Germinal center (tissue), 1 donor: ENCODE data around the gene ADAM15.

ENCODE experiments used
- DNase-seq: peaks from one replicate; pipeline ENCODE4 v3.0.0; 2012; ENCODE audit warnings: mixed read lengths, low spot score

The ADAM15 gene

DNA sequence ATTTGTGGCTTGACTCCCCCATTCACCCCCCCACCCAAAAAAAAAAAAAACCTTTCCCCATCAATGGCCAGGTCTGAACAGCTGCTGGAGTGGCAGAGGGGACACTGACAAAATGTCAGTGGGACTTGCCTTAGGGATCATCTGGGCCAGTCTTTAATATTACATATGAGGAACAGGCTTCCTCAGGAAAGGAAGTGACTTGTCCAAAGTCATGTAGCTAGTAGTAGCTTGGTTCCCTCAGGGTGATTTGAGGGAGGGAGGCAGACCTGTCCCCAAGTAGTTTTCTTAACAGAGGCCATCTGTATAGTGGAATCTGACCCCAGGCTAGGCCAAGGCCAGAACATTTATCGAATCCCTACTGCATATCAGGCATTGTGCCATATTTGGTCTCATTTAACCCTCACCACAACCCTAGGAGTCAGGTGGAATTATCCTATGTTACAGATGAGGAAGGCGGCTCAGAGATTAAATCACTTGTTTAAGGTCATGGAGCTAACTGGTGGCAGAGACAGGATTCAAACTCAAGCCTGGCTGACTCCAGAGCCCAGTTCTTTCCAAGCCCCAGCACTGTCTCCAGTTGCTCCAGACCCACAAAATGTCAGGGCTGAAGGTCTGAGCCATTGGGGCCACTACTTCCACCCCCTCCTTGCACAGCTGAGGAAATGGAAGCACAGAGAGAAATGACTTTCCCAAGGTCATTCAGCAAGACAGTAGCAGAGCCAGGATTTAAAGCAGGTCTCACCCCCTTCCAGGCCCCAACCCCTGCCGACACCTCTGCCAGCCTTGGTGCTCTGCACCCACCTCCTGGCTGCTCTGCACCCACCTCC lies 38.1 kb upstream of the ADAM15 start:
- no peak for DNase-seq

DNA sequence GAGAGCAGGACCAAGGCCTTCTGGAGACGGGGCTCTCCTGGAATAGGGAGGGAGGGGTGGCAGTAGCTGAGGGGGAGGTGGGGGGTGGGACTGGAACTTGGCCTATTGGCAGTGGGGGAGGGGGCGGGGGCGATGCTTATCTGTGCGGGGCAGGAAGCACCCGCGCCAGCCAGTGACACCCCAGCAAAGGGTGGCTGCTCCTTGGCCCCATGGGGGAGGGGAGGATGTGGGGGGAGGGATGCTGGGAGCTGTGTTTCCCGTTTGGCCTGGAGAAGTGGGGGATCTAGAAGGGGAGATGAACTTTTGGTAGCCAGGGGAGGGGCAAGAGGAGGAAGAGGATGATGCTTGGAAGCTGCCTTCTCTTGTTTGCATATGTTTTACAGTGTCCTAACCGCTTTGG lies 37.5 kb upstream of the ADAM15 start:
- DNase-seq, result no peak

DNA sequence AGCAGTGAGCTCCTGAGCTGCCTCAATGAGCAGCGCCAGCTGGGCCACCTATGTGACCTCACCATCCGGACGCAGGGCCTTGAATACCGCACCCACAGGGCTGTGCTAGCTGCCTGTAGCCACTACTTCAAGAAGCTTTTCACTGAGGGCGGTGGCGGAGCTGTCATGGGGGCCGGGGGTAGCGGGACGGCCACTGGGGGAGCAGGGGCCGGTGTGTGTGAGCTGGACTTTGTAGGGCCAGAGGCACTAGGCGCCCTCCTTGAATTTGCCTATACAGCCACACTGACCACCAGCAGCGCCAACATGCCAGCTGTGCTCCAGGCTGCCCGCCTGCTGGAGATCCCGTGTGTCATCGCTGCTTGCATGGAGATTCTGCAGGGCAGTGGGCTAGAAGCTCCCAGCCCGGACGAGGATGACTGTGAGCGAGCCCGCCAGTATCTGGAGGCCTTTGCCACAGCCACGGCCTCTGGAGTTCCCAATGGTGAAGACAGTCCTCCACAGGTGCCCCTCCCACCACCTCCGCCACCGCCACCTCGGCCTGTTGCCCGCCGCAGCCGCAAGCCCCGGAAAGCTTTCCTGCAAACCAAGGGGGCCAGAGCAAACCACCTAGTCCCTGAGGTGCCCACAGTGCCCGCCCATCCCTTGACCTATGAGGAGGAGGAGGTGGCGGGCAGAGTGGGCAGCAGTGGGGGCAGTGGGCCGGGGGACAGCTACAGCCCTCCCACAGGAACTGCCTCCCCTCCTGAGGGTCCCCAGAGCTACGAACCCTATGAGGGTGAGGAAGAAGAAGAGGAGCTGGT lies 36.2 kb upstream of the ADAM15 start:
- no peak for DNase-seq

DNA sequence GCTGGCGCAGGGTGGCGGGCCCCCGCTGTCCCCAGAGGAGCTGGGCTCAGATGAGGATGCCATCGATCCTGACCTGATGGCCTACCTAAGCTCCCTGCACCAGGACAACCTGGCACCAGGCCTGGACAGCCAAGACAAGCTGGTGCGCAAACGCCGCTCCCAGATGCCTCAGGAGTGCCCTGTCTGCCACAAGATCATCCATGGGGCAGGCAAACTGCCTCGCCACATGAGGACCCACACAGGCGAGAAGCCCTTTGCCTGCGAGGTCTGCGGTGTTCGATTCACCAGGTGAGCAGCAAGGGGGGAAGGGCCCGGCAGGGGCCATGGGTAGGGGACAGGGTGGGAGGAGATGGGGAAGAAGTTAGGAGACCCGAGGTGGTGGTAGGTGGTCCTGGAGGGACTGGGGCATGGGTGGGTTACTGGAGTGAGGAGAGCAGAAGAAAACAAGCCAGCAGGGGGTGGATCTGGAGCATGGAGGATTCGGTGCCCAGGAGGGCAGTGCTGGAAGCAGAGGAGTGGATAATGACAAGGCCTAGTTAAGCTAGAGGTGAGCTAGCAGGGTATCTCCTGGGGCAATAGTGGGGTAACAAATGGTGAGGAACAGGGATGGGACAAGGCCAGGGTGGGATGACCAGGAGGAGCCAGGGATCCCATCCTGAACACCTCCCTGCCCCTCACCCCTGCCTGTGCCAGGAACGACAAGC lies 35.4 kb upstream of the ADAM15 start:
- DNase-seq, result no peak

DNA sequence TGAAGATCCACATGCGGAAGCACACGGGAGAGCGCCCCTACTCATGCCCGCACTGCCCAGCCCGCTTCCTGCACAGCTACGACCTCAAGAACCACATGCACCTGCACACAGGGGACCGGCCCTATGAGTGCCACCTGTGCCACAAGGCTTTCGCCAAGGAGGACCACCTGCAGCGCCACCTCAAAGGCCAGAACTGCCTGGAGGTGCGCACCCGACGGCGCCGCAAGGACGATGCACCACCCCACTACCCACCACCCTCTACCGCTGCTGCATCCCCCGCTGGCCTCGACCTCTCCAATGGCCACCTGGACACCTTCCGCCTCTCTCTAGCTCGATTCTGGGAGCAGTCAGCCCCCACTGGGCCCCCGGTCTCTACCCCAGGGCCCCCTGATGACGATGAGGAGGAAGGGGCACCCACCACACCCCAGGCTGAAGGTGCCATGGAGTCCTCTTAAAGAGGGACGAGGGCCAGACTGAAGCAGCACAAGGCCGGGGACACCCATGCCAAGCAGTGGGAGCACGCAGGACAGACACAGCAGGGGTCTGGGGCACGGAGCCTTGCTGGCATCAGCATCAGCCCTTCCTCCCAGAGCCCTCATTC lies 34.8 kb upstream of the ADAM15 start:
- peak; percentile 63 for DNase-seq

DNA sequence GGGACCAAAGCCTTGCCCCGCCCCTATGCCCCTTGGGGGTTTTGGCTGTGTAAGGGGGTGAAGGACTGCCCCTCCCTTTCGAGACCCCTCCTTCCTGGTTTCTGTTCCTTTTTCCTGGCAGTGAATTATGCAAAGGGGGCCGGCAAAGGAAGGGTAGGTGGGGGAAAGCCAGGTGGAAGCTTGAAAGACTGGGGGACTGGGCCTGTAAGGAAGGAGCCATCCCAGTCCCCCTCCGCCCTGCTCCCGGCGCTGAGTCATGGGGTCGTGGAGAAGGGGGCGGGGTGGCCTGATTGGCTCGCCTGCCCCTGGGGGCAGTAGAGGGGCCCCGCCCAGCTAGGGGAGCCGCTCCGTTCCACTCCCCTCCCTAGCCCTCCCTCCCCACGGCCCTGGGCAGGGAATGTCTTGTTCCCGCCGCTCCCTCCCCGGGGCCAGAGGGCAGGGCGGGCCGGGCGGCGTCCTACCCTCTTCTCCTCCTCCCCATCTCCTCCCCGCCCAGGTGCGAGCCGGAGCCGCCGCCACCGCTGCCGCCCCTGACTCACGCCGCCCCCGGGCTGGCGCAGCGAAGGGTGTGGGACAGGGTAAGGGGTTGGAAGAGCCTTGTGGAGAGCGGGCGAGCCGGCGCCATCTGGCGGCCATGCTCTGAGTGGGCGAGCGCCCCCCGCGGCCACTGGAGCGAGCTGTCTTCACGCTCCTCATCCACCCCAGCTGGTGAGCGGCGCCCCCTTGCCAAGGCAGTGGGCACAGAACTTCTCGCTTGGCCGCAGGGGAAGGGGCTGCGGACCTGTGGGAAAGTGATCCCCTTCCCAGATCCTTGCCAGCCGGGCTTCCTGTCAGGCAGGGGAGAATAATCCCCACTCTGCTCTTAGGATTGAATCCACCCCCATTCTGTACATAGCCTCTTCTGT lies 33.8 kb upstream of the ADAM15 start:
- DNase-seq, result peak; percentile 84

DNA sequence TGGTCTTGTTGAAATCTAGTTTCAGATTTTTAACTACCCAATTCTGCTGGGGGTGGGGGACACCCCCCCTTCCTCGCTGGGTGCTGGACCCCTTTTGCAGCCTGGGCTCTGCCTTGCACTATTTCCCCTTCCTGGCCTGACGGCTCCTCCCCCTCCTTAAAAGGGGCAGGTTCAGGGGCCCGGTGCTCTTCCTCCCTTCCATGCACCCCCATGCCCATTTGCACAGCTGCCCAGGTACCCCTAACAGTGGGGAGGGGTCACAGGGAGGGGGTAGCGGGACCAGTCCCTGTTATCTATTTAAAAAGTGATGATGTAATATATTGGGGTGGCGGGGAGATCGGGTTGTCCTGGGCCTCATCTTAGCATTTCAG lies 33.2 kb upstream of the ADAM15 start:
- no peak for DNase-seq

DNA sequence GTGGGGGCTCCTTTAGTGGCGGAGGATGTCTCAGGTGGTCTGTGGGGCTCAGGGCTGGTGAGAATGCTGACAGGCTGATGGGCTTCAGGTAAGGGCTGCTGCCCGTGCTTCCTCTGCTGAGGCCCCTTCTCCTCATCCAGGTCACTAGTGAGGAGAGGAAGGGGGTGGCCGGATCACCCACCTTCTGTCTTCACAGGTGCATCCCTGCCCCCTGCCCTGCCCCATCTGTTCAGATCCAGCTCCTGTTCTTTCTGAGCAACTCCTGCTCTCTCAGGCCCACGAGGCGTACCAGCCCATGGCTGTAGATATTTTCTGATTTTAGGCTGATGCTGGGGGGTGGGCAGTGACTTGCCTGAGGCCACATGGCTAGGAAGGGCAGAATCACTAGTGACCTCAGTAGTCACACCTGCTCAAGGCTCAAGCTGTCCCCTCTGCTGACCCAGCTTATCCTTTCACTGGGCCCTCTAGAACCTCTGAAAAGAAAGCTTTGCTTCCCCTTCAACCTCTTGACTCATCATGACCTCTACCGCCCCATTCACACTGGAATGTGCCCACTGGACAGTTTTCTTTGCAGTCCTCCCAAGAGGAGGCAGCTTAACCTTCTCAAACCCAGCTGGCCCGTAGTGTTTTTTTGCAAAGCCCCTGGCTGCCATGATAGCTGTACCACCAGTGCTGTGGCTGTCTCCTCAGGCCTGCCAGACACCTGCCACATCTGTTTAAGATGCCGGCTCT lies 32.3 kb upstream of the ADAM15 start:
- no peak for DNase-seq

DNA sequence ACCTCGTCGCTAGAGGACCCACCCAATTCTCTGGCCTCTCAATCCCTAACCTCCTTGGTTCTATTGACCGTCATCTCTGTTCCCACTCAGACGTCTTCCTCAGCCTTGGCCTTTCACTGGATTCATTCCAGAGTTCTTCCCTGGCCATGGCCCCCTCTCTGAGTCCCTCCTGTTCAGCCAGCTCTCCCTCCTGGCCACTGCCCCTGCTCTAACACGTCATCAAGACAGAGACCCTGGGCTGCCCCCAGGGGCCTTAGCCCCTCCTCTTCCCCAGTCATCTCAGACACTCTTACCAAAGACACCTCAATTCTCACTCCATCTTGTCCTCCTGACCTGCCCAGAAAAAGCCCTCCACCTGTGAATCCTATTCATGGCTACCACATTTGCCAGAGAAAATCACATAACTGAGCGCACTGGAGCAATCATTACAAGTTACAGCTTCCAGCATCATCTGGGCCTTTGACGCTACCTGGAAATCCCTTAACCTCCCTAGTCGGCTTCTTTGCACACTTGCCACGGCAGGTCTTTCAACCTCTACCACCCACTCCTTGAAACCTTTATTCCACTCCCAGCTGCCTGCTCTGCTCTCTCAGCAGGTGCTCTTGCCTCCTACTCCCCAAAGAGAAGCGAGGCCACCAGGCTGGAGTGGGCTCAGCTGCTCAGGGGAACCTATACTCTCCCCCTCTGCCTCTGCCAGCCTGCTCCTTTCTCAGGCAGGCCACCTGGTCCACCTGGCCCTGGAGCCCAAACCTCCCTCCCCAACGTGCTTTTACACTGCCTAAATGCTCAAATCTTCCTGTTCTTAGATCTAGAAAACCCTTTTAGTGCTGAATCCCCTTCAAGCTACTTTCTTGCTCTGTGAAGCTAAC lies 31.5 kb upstream of the ADAM15 start:
- DNase-seq, result no peak

DNA sequence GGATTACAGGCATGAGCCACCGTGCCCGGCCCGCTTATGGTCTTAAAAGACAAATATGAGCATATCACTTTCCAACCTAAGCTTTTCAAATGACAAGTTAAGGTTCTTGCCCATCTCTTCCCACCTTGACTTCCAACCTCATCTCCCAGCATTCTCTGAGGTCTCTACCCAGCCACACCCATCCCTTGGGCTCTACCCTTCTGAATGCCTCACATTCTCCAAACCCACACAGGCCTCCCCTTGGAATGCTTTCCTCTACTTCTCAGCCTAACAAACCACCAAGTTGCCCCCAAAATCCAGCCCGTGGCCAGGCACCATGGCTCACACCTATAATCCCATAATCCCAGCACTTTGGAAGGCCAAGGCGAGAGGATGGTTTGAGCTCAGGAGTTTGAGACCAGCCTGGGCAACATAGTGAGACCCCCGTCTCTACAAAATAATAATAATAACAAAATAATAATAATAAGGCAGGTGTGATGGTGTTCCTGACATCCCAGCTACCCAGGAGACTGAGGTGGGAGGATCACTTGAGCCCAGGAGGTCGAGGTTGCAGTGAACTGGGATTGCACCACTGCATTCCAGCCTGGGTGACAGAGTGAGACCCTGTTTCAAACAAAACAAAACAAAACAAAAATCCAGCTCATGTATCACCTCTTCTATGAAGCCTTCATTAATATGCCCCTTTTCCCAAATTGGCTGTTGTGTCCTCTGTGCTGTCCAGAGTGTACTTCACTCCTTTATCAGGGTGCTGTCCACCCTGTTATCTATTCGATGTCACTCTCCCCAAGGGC lies 28.8 kb upstream of the ADAM15 start:
- no peak for DNase-seq

DNA sequence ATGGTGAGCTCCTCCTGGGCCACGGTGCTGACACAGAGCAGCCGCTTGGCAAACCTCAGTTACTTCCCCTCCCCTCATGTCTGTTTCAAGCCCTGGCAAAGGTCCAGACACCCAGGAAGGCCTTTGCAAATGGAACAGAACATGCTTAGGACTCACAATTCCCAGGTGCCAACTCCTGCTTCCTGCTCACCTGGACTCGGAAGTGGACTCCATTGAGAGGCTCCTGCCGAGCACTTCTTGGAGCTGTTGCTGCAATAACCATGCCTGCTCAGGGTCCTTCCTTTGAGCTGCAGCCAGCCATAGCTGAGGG lies 28.2 kb upstream of the ADAM15 start:
- no peak for DNase-seq

DNA sequence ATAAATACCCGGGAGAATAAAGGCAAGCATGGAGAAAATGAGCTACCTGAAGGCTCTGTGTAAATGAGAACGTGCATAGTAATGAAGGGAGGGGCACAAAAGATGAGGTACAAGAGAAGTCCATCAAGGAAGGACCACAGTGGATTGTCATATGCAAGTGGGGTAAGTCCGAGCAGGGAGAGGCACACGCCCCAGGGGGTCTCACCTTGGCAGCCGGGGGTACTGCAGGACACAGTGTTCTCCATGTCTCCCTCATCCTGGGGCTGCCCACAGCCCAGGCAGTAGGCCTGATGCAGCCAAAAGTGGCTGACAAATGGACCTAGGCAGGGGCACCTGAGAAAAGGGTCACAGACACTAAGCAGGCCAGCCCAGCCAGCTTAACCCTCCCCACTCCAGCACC lies 27.5 kb upstream of the ADAM15 start:
- DNase-seq, result no peak

DNA sequence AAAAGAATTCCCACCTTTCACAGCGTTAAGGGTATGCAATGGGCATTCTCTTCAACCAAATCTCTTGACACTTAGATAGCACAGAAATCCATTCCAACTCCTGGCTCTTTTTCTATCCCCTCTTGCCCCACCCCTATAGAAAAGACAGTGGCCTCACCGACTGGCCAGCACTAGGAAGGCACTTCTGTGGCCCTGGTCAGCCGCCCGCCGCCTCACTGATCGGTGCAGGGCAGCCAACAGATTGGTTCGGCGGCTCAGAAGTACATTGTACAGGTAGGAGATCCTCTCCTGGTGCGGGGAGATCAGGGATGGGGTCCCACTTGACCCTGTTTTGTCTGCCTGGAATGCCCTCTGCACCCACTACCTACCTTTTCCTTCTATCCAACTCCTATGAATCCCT lies 26.8 kb upstream of the ADAM15 start:
- DNase-seq, result no peak

DNA sequence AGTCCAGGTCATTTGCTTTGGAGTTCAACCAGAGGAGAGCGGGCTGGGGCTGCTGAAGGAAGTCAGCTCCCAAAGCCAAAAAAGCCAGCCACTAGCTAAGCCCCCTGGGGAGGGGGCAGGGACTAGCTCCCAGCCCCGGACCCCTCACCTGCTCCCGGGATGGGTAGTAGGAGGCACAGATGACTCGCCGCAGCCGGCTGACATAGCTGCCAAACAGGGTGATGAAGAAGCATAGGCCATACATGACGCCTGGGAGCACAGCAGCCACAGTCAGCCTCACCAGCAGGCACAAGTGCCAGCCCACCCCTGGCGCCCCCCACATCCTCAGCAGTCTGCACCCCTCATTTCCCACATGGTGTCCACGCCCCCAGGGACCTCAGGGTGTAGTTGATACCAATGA lies 25.0 kb upstream of the ADAM15 start:
- no peak for DNase-seq

DNA sequence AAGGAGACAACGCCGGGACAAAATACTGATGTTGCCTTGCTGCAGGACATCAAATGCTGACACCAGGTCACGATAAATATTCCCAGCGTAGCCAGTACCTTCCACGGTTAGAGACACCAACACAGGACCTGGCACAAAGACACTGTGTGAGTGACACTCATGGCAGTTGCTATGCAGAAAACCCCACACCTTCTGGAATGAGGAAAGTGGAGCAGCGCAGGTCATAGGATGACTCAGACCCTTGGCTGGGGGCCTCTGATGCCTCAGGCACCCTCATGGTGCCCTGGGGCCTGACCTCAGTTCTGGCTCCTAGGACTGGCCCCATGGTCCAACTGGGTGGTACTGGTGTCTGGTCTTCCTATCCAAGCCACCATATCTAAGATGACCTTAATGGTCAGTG lies 24.5 kb upstream of the ADAM15 start:
- no peak for DNase-seq

DNA sequence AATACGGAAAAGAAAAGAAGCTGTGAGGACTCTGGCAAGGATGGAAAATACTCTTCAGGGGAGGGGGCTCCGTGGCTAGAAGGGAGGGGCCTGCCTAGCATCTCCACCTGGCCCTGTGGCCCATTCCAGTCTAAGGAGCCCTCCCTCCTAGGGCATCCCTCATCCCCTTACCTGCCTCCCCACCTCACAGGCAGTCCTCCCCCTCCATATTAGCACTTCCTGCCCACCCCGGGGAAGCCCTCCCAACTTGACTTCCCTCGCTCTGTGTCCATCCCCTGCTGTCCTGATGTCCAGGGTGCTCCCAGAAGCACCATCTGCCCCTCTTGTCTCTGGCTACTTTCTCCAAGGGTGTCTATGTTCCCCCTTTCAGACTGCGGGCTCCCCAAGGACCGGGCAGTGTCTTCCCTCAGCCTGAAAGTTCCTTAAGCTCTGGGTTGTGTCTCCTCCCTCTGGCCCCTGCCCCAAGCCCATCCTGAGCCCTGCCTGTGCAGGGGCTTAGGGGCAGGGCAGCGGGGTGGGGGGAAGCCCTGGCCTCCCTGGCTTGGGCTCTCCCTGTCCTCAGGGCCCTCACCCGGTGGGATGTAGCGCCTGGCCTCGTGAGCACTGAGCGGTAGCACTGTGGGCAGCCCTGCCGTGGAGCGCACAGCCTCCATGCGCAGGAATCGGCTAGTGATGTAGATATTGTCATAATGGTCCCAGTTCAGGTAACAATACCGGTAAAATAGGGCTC lies 21.4 kb upstream of the ADAM15 start:
- DNase-seq, result no peak

DNA sequence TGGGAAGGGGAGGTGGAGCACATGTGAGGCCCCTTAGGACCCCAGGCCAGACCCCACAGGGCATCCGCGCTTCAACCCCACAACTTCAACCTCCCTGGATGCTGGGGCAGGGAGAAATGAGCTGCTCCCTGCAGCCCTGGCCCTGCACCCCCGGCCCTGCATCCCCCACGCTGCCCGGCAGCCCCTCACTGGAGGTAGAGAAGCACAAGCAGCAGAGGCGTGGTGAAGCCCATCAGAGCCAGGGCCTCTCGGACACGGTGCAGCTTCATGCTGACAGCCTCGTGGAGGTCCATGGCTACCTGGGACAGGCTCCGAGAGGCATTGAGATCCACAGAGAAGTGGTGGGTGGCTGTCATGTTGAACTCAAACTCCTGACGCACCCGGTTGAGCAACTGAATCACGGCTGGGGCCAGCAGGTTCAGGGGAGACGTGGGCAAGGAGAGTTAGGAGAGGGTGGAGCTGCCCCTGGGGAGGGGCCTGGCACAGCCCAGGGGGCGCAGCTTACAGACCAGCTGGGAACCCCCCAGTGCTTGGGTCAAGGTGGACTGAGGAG lies 20.8 kb upstream of the ADAM15 start:
- DNase-seq, result no peak

DNA sequence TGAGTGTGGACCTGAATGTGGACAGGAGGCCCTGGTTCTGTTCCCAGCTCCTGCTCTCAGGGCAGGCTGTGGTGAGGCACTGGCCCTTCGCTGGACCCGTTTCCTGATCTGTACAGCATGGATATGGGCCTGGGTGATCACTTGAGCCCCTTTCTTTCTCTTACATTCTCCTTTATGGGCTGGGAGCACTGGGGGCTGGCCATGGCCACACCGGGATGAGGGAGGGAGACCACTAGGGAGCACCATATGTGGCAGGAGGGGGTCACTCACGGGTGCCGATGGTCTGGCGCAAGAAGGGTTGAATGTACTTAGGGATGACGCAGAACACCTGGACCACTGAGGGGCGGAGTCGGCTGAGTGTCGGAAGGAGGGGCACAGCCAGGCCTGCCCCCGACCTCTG lies 20.2 kb upstream of the ADAM15 start:
- no peak for DNase-seq
